Spinal cord (tissue), 10 donors: ENCODE data around the gene SDC3. TPM values are rescaled to one million over a fixed set of nuclear protein-coding genes. Genes with fewer than 3 reads are reported as not detected.
"Not testable (repeated sequence)": the region's sequence is repeated elsewhere in the genome, so short reads cannot be mapped to it uniquely, and the experiment has no call there.

ENCODE experiments used
- DNase-seq, 6 donors: peaks; one replicate each; pipeline versions ENCODE4 v3.0.0 to v3.0.0-alpha.2; 2013 to 2015; ENCODE audit warnings: low spot score in 6 of 6, low read depth in 4 of 6
- H3K27ac ChIP-seq: one replicate; pipeline ENCODE4 v1.5.1; 2013; ENCODE audit warnings: low read depth, low read length, control low read depth
- H3K27me3 ChIP-seq: one replicate; pipeline ENCODE4 v1.6.1; 2013; ENCODE audit warnings: low read length; ENCODE audit not compliant: control insufficient read depth, insufficient read depth
- H3K36me3 ChIP-seq: one replicate; pipeline ENCODE4 v1.6.1; 2013; ENCODE audit warnings: low read length; ENCODE audit not compliant: control insufficient read depth, insufficient read depth
- H3K4me1 ChIP-seq: one replicate; pipeline ENCODE4 v1.6.1; 2013; ENCODE audit warnings: low read length; ENCODE audit not compliant: control insufficient read depth, insufficient read depth
- H3K4me3 ChIP-seq: one replicate; pipeline ENCODE4 v1.5.1; 2013; ENCODE audit warnings: low read depth, low read length, control low read depth
- H3K9me3 ChIP-seq: one replicate; pipeline ENCODE4 v1.6.1; 2013; ENCODE audit warnings: low read length; ENCODE audit not compliant: control insufficient read depth, insufficient read depth
- WGBS: methylation state at CpG from one replicate; pipeline ENCODE4 v1.1.5; 2013; ENCODE audit warnings: missing lambda C conversion rate; ENCODE audit not compliant: insufficient coverage; 5-methylcytosine and 5-hydroxymethylcytosine counted together
- polyA plus RNA-seq, 2 donors: library from polyadenylated mRNA; unstranded; fragments of 120-200 nt; gene quantifications; one replicate each; pipeline ENCODE4 v1.2.1, GENCODE V29; 2013; ENCODE audit not compliant: insufficient read length in 2 of 2
- total RNA-seq, 2 donors: library from RNA; depleted of rRNA in 1 of 2; stranded (reverse); fragments of 120-200 nt in 1 of 2; fragments of >200 nt in 1 of 2; gene quantifications; one replicate each; pipeline versions ENCODE4 v1.2.3 to v1.2.4, GENCODE V29; 2013 to 2014
- donor health status: healthy.

Gene SDC3
- total and polyA plus RNA-seq, 4 donors, result 99.3 to 465 (median 261) TPM

- WGBS, result 100% methylated on average over 1 of the region's 5 CpGs
Observed at GRCh38 chr1:30948813-30949486, 40.4 kb upstream of the SDC3 start.

DNA sequence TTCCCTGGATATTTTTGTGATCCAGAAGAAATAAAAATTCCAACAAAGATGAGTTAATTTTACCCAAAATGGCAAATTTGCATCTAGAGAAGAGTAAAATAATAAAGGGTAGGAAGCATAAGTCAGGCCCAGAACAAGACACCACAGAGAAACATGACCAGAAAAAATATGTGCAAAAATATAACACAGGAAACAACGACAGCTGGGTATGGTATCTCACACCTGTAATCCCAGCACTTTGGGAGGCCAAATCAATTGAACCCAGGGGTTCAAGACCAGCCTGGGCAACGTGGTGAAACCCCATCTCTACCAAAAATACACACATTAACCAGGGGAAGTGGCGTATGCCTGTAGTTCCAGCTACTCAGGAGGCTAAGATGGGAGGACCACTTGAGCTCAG lies 39.7 kb upstream of the SDC3 start:
- WGBS, result 90% methylated on average over 3 of the region's 3 CpGs
- H3K9me3 ChIP-seq, result no peaks in the 10 kb centered on the region
- H3K4me1 ChIP-seq, result no peaks in the 10 kb centered on the region
- DNase-seq, result peak in 1 of 6 donors; percentile 42
- no peaks in the 10 kb centered on the region for H3K27me3 ChIP-seq
- H3K27ac ChIP-seq, result no peak overlapping the region
- H3K4me3 ChIP-seq, result no peak overlapping the region
- H3K36me3 ChIP-seq, result peaks cover 24% of the 10 kb centered on the region

More at GRCh38 chr1:30948813-30949486, 40.4 kb upstream of the SDC3 start:
- not testable (repeated sequence) for H3K4me1 ChIP-seq, H3K4me3 ChIP-seq, H3K9me3 ChIP-seq, DNase-seq, H3K27me3 ChIP-seq, H3K27ac ChIP-seq
- peaks cover 29% of the 10 kb centered on the region for H3K36me3 ChIP-seq

GRCh38 chr1:30947212-30947611 lies 38.7 kb upstream of the SDC3 start:
- Histone ChIP-seq H3K27me3 (no peaks in the 10 kb centered on the region), H3K9me3 (no peaks in the 10 kb centered on the region), H3K4me3 (no peak overlapping the region), H3K27ac (no peak overlapping the region), H3K36me3 (peaks cover 27% of the 10 kb centered on the region), H3K4me1 (no peaks in the 10 kb centered on the region)
- DNase-seq, result no peak

DNA sequence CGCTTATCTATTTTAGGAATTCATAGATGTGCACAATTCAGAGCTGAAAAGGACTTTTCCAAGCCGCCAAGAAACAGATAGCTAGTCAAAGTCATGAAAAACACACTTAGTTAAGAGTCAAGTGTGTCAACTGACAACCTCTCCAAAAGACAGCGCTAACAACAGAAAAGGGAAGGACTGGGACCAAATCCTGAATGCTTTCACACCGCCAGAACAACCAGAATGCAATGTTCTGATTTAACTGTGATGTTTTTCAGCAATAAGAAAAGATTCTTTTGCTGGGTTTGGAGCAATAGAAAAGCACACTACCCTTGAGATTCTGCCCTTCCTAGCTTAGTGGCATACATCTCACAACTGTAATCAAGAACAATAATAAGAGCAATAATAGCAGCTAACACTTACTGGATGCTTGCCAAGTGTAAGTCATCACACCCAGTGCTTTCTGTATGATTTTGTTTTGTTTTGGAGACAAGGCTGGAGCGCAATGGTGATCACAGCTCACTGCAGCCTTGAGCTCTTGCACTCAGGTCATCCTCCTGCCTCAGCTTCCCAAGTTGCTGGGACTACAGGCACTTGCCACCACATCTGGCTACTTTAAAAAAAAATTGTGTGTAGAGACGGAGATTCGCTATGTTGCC lies 33.9 kb upstream of the SDC3 start:
- no peaks in the 10 kb centered on the region for H3K9me3 ChIP-seq
- H3K4me1 ChIP-seq, result no peaks in the 10 kb centered on the region
- 83% methylated on average over 1 of the region's 7 CpGs for WGBS
- H3K27me3 ChIP-seq, result no peaks in the 10 kb centered on the region
- no peak overlapping the region for H3K27ac ChIP-seq
- H3K36me3 ChIP-seq, result peaks cover 36% of the 10 kb centered on the region
- no peak overlapping the region for H3K4me3 ChIP-seq
- DNase-seq, result peak in 1 of 6 donors; percentile 59

- Histone ChIP-seq H3K9me3 (no peaks in the 10 kb centered on the region), H3K36me3 (peaks cover 39% of the 10 kb centered on the region), H3K4me3 (no peak overlapping the region), H3K27ac (no peak overlapping the region), H3K4me1 (no peaks in the 10 kb centered on the region), H3K27me3 (no peaks in the 10 kb centered on the region)
- no peak for DNase-seq
Observed at GRCh38 chr1:30940541-30940940, 32.0 kb upstream of the SDC3 start.

DNA sequence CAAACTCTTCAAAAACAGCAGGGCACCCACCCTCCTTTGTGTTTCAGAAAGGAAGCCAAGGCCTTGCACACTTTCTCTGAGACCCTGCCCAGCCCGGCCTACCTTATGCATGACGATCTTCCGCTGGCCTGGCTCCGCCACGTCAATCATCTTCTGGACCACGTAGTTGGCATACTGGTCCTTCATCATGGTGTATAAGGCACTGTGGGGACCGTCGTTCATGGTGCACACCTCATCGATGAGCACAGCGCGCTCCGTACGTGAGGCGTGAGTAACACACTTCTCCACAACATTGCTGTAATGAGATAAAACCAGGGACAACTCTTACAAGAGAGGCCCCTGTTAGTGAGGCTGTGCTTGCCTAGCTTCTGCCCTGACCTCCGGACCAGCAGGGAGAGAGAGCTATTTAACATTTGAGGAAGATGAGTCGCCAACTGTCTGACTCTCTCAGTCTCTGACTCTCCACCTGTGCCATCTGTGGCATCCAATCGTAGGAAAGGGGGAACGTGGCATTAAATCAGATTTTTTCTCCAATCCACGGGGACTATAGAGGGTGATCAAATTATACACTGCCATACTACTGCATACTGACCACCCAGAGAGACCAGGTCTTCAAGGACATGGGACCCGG lies 28.1 kb upstream of the SDC3 start:
- no peaks in the 10 kb centered on the region for H3K4me1 ChIP-seq
- 88% methylated on average over 7 of the region's 20 CpGs for WGBS
- no peaks in the 10 kb centered on the region for H3K27me3 ChIP-seq
- H3K36me3 ChIP-seq, result peaks cover 44% of the 10 kb centered on the region
- no peak overlapping the region for H3K4me3 ChIP-seq
- no peak overlapping the region for H3K27ac ChIP-seq
- no peaks in the 10 kb centered on the region for H3K9me3 ChIP-seq
- no peak for DNase-seq

DNA sequence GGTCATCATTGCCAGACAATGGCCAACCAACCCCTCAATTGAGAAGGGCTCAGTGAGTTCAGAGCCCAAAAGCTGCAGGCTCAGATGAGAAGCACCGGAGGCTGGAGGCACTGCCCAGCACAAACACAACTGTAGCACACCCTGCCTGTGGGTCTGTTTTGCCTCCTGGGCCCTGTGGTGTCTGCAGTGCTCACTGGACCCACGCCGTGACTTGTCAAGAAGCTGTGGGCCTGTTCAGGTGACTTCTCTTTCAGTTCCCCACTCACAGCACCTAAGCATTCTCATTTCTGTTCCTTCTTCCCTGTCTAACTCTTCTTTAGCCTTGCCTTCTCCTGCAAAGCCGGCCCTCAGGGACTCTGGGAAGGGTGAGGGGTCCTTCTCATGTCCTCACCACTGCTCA lies 27.2 kb upstream of the SDC3 start:
- H3K4me3 ChIP-seq, DNase-seq, H3K4me1 ChIP-seq, H3K27me3 ChIP-seq, H3K9me3 ChIP-seq, H3K27ac ChIP-seq: not testable (repeated sequence)
- no CpG with 5 or more reads among the region's 4 CpGs for WGBS
- H3K36me3 ChIP-seq, result peaks cover 47% of the 10 kb centered on the region

DNA sequence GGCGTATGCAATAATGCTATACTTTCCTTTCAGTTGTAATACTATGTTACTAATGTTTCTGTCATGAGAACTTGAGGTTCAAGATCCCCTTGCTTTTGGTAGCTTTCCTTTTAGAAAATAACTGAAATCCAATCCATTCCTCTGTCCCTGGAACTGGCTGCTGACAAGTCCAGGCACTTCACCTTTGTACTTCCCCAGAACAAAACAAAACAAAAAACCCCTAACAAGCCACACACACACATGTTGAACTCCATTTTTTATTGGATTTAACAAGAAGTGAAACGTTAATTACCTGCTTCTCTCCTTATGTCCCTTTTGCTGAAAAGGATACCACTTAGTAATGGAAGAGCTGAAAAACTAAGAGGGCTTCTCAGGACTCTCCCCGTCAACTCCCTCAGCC lies 26.1 kb upstream of the SDC3 start:
- WGBS, result 86% methylated on average over 1 of the region's 3 CpGs
- peaks cover 7% of the 10 kb centered on the region for H3K4me1 ChIP-seq
- H3K36me3 ChIP-seq, result peaks cover 45% of the 10 kb centered on the region
- no peak overlapping the region for H3K27ac ChIP-seq
- no peak overlapping the region for H3K4me3 ChIP-seq
- DNase-seq, result no peak
- H3K27me3 ChIP-seq, result no peaks in the 10 kb centered on the region
- H3K9me3 ChIP-seq, result no peaks in the 10 kb centered on the region

DNA sequence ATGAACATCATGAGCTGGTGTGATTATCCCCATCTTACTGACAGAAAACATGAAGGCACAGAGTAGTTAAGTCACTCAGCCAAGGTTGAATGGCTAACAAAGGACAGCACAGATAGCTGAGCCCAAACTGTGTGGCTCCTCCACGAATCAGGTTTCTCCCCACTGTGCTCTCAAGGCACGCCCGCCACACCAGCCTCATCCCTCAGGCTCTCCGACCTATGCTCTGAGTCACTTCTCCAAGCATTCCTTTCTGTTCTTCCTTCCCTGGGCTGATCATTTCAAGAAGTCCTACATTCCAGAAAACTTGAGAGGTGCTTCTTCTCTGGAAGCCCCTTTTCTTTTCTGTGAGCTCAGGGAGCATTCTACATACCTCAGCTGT lies 25.3 kb upstream of the SDC3 start:
- Histone ChIP-seq H3K4me3 (no peak overlapping the region), H3K4me1 (peaks cover 7% of the 10 kb centered on the region), H3K27ac (no peak overlapping the region), H3K9me3 (no peaks in the 10 kb centered on the region), H3K36me3 (peaks cover 39% of the 10 kb centered on the region), H3K27me3 (no peaks in the 10 kb centered on the region)
- DNase-seq, result no peak
- WGBS, result 83% methylated on average over 4 of the region's 4 CpGs

- Histone ChIP-seq H3K9me3 (no peaks in the 10 kb centered on the region), H3K4me1 (peaks cover 7% of the 10 kb centered on the region), H3K27ac (no peak overlapping the region), H3K4me3 (no peak overlapping the region), H3K36me3 (peaks cover 23% of the 10 kb centered on the region), H3K27me3 (no peaks in the 10 kb centered on the region)
- DNase-seq, result no peak
- 73% methylated on average over 5 of the region's 6 CpGs for WGBS
Observed at GRCh38 chr1:30930631-30931173, 22.1 kb upstream of the SDC3 start.
